H1 (cell line): ENCODE data around the gene MAST1. TPM values are rescaled to one million over a fixed set of nuclear protein-coding genes. Genes with fewer than 3 reads are reported as not detected.
"Not testable (repeated sequence)": the region's sequence is repeated elsewhere in the genome, so short reads cannot be mapped to it uniquely, and the experiment has no call there.

Experiments used
- CTCF ChIA-PET: fragments of 300-600 bp; sonication (Branson Sonifier 250); formaldehyde crosslinking; loops from one replicate; lab custom pipeline; 2021; ENCODE audit not compliant: partially characterized antibody; lab: Charles Lee
- POLR2A ChIA-PET: fragments of 300-600 bp; sonication (Branson Sonifier 250); formaldehyde crosslinking; loops from one replicate; lab custom pipeline; 2021; ENCODE audit warnings: inconsistent platforms; ENCODE audit not compliant: partially characterized antibody; lab: Charles Lee
- DNase-seq, 2 experiments: peaks; one replicate each; pipeline versions ENCODE4 v3.0.0 to v3.0.0-alpha.2; 2010 to 2022; ENCODE audit warnings: low spot score in 2 of 2, low read depth in 1 of 2, mixed read lengths in 1 of 2
- FAIRE-seq: peaks from 2 replicates; lab custom pipeline; 2011; peaks lifted over from hg19 to GRCh38; lab: Jason Lieb, UNC
- H2AFZ ChIP-seq: 2 replicates; pipeline ENCODE4 v1.8.1; 2012; ENCODE audit warnings: low read length, inconsistent platforms
- H2AK5ac ChIP-seq: 2 replicates; pipeline ENCODE4 v1.6.1; 2013; ENCODE audit warnings: low read depth, low read length
- H2BK120ac ChIP-seq: replicated peaks from 2 replicates; pipeline ENCODE3; 2013; ENCODE audit warnings: low read depth, low read length, inconsistent platforms
- H2BK12ac ChIP-seq: 2 replicates; pipeline ENCODE4 v1.6.1; 2013; ENCODE audit warnings: low read depth, low read length
- H2BK15ac ChIP-seq: 2 replicates; pipeline ENCODE4 v1.6.1; 2013; ENCODE audit warnings: low read length
- H2BK20ac ChIP-seq: 2 replicates; pipeline ENCODE4 v1.6.1; 2013; ENCODE audit warnings: low read length
- H2BK5ac ChIP-seq: 2 replicates; pipeline ENCODE4 v1.6.1; 2013; ENCODE audit warnings: low read depth, low read length
- H3K14ac ChIP-seq: 2 replicates; pipeline ENCODE4 v1.6.1; 2013; ENCODE audit warnings: inconsistent platforms; ENCODE audit not compliant: insufficient read length
- H3K18ac ChIP-seq: 2 replicates; pipeline ENCODE4 v1.6.1; 2013; ENCODE audit warnings: low read length; ENCODE audit errors: extremely low read depth
- H3K23ac ChIP-seq: 2 replicates; pipeline ENCODE4 v1.6.1; 2013; ENCODE audit warnings: inconsistent platforms; ENCODE audit not compliant: insufficient read length
- H3K23me2 ChIP-seq: 2 replicates; pipeline ENCODE4 v1.6.1; 2013; ENCODE audit warnings: low read depth, low read length
- H3K27ac ChIP-seq: 2 replicates; pipeline ENCODE4 v1.6.1; 2011; ENCODE audit warnings: low read depth, low read length, inconsistent platforms
- H3K27me3 ChIP-seq, 4 experiments: replicated peaks in 1 of 4; 1 replicate in 1 of 4; 2 replicates in 3 of 4; pipeline versions ENCODE4 v1.6.1 to v1.8.1; 2011 to 2013; ENCODE audit warnings: low read length in 3 of 4, mild to moderate bottlenecking in 3 of 4, inconsistent platforms in 2 of 4, mixed read lengths in 2 of 4, moderate library complexity in 1 of 4; ENCODE audit not compliant: control insufficient read depth in 3 of 4, insufficient read depth in 3 of 4; ENCODE audit errors: extremely low read depth in 1 of 4
- H3K36me3 ChIP-seq, 4 experiments: 2 replicates each; pipeline versions ENCODE4 v1.6.1 to v1.8.1; 2011 to 2013; ENCODE audit warnings: mild to moderate bottlenecking in 4 of 4, low read length in 3 of 4, moderate library complexity in 2 of 4, control low read depth in 1 of 4, inconsistent platforms in 1 of 4; ENCODE audit not compliant: insufficient read depth in 4 of 4, control insufficient read depth in 2 of 4
- H3K4ac ChIP-seq: replicated peaks from 2 replicates; pipeline ENCODE3; 2013; ENCODE audit warnings: low read length, low read depth, mixed read lengths, inconsistent platforms; ENCODE audit not compliant: insufficient read length
- H3K4me1 ChIP-seq, 4 experiments: replicated peaks in 1 of 4; 1 replicate in 1 of 4; 2 replicates in 3 of 4; pipeline versions ENCODE4 v1.6.1 to v1.8.1; 2011 to 2013; ENCODE audit warnings: low read length in 3 of 4, inconsistent platforms in 2 of 4, mixed read lengths in 1 of 4; ENCODE audit not compliant: insufficient read depth in 4 of 4, control insufficient read depth in 3 of 4
- H3K4me2 ChIP-seq, 2 experiments: 2 replicates each; pipeline versions ENCODE4 v1.6.1 to v1.8.1; 2011 to 2013; ENCODE audit warnings: low read depth in 2 of 2, low read length in 2 of 2, control low read depth in 1 of 2, inconsistent platforms in 1 of 2, mild to moderate bottlenecking in 1 of 2; ENCODE audit not compliant: insufficient read depth in 1 of 2
- H3K4me3 ChIP-seq, 4 experiments: fragments of 200-600, 300-600 bp in 1 of 4; sonication (generic), shearing (Covaris generic), sonication (Bioruptor Twin) in 1 of 4; 2 replicates each; pipeline versions ENCODE4 v1.5.1 to v1.8.1; 2011 to 2016; ENCODE audit warnings: low read length in 4 of 4, low read depth in 3 of 4, control low read depth in 2 of 4, inconsistent platforms in 2 of 4, mild to moderate bottlenecking in 2 of 4, mixed read lengths in 1 of 4, moderate library complexity in 1 of 4; ENCODE audit not compliant: insufficient read depth in 2 of 4; ENCODE audit errors: extremely low read depth in 1 of 4
- H3K56ac ChIP-seq: replicated peaks from 2 replicates; pipeline ENCODE3; 2013; ENCODE audit warnings: low read depth, mild to moderate bottlenecking, mixed read lengths, low read length, inconsistent platforms; ENCODE audit not compliant: insufficient read length
- H3K79me1 ChIP-seq: 2 replicates; pipeline ENCODE4 v1.6.1; 2013; ENCODE audit warnings: low read depth, low read length, control low read depth
- H3K79me2 ChIP-seq, 2 experiments: 2 replicates each; pipeline versions ENCODE4 v1.6.1 to v1.8.1; 2012 to 2013; ENCODE audit warnings: low read length in 2 of 2, mild to moderate bottlenecking in 2 of 2, inconsistent platforms in 1 of 2; ENCODE audit not compliant: insufficient read depth in 2 of 2, control insufficient read depth in 1 of 2
- H3K9ac ChIP-seq, 4 experiments: replicated peaks in 1 of 4; 1 replicate in 1 of 4; 2 replicates in 3 of 4; pipeline versions ENCODE4 v1.6.1 to v1.8.1; 2011 to 2013; ENCODE audit warnings: low read depth in 3 of 4, low read length in 3 of 4, control low read depth in 2 of 4, mild to moderate bottlenecking in 2 of 4, moderate library complexity in 2 of 4, inconsistent platforms in 1 of 4; ENCODE audit errors: extremely low read depth in 1 of 4
- H3K9me3 ChIP-seq, 2 experiments: 2 replicates each; pipeline versions ENCODE4 v1.6.1 to v1.8.1; 2012 to 2013; ENCODE audit warnings: mild to moderate bottlenecking in 2 of 2, moderate library complexity in 2 of 2, control low read depth in 1 of 2, inconsistent platforms in 1 of 2, low read depth in 1 of 2, low read length in 1 of 2, mixed read lengths in 1 of 2; ENCODE audit not compliant: insufficient read depth in 2 of 2
- H4K20me1 ChIP-seq, 2 experiments: replicated peaks in 1 of 2; 2 replicates each; pipeline versions ENCODE3 to v1.8.1; 2011 to 2013; ENCODE audit warnings: inconsistent platforms in 2 of 2, low read length in 2 of 2, mild to moderate bottlenecking in 1 of 2; ENCODE audit not compliant: insufficient read depth in 2 of 2, control insufficient read depth in 1 of 2
- H4K5ac ChIP-seq: 2 replicates; pipeline ENCODE4 v1.6.1; 2013; ENCODE audit warnings: low read length, low read depth, mixed read lengths, inconsistent platforms; ENCODE audit not compliant: insufficient read length
- H4K8ac ChIP-seq: 2 replicates; pipeline ENCODE4 v1.8.0; 2013; ENCODE audit warnings: mild to moderate bottlenecking, moderate library complexity, low read length, inconsistent platforms; ENCODE audit not compliant: insufficient read depth; ENCODE audit errors: extremely low read depth
- H4K91ac ChIP-seq: replicated peaks from 2 replicates; pipeline ENCODE3; 2013; ENCODE audit warnings: low read length, mixed read lengths, inconsistent platforms; ENCODE audit not compliant: insufficient read length
- PHF8 ChIP-seq: fragments of 200-600 bp; sonication (generic); conservative IDR thresholded peaks from 2 replicates; pipeline ENCODE4 v1.7.1; 2012; ENCODE audit warnings: low read depth, mild to moderate bottlenecking, inconsistent platforms, low read length, moderate library complexity
- POLR2AphosphoS5 ChIP-seq: IDR thresholded peaks from 2 replicates; pipeline ENCODE4 v1.6.1; 2011; ENCODE audit warnings: low read depth, low read length
- WGBS, 2 experiments: shearing (Covaris generic) in 1 of 2; methylation state at CpG; one replicate each; pipeline versions ENCODE4 v1.1.6 to v1.1.7; 2013 to 2015; ENCODE audit warnings: low lambda C conversion rate in 2 of 2, mixed read lengths in 2 of 2, inconsistent platforms in 1 of 2, low coverage in 1 of 2, missing lambda C conversion rate in 1 of 2; ENCODE audit not compliant: insufficient replicate concordance in 2 of 2, insufficient coverage in 1 of 2, insufficient read length in 1 of 2; ENCODE audit errors: extremely low coverage in 1 of 2, missing lambda C conversion rate in 1 of 2; 5-methylcytosine and 5-hydroxymethylcytosine counted together
- polyA plus RNA-seq, 7 experiments: library from polyadenylated mRNA; depleted of rRNA in 3 of 7; stranded (reverse) in 5 of 7; unstranded in 2 of 7; fragments of >200 nt in 5 of 7; fragments of 200-250 nt in 2 of 7; gene quantifications; 1 replicate in 5 of 7; 2 replicates in 1 of 7; 4 replicates in 1 of 7; pipeline versions ENCODE4 v1.2.1 to v1.2.3, GENCODE V29; 2011 to 2013; ENCODE audit warnings: missing spikeins in 2 of 7, mixed read lengths in 2 of 7
- total RNA-seq: library from RNA; stranded (reverse); fragmentation: NEBNext Ultra II Directional; extraction: Animal tissue kit (Norgen Biotek cat#: 25700); gene quantifications from 2 replicates; pipeline ENCODE4 v1.2.1, GENCODE V29; 2021

Gene MAST1
- total and polyA plus RNA-seq, 2 of the 8 experiments (the other 6 are each of a cell fraction or from before 2014, with no cell fraction given), result 15.6 to 28.3 TPM

GRCh38 chr19:12890299-12890786 is 52.0 kb downstream of the MAST1 start:
- H2BK12ac ChIP-seq, H3K4me1 ChIP-seq: not testable (repeated sequence)
- TF ChIP-seq POLR2AphosphoS5, result peak; percentile 53
- peak; percentile 1; the same call in 1 of the 2 replicates for TF ChIP-seq PHF8
- TF ChIP-seq, all 59 proteins: peak for 2; not testable (repeated sequence) for 57
- H2BK15ac ChIP-seq, FAIRE-seq, H2AFZ ChIP-seq, H2BK120ac ChIP-seq, DNase-seq, H3K9me3 ChIP-seq, H3K4ac ChIP-seq, H3K14ac ChIP-seq, H4K20me1 ChIP-seq, H2AK5ac ChIP-seq, H4K8ac ChIP-seq, H3K23ac ChIP-seq, H3K79me1 ChIP-seq, H3K27me3 ChIP-seq, H2BK20ac ChIP-seq, H3K56ac ChIP-seq: not testable (repeated sequence)
- Histone ChIP-seq H3K4me3 (peak overlapping the region; percentile 16 to 88 (median 50); a peak in 6 of 8 replicates), H3K18ac (peak overlapping the region; percentile 11; the same call in 1 of the 2 replicates), H2BK5ac (peak overlapping the region; percentile 8; the same call in 1 of the 2 replicates), H3K9ac (peak overlapping the region; percentile 9 to 90 (median 68)), H4K91ac (peak overlapping the region; percentile 12), H4K5ac (peak overlapping the region; percentile 69), H3K36me3 (peaks cover 7 to 17% (median 13%) of the 10 kb centered on the region in 4 experiments), H3K4me2 (peak overlapping the region; percentile 78 to 84), H3K23me2 (peaks cover 15% of the 10 kb centered on the region; the same call in 1 of the 2 replicates), H3K27ac (peak overlapping the region; percentile 82; the same call in 1 of the 2 replicates), H3K79me2 (peaks cover 0 to 12% of the 10 kb centered on the region in 2 experiments; a peak in 1 of 4 replicates)
- ChIA-PET POLR2A (interaction anchor here (0.5 to 10.5 kb wide), 33 partner anchors 9 to 1654 kb away, joined by 3 to 110 read pairs (median 4); partner anchors contain the start of genes CALR, DNASE2, FARSA and GADD45GIP1), CTCF (interaction anchor here (0.6 to 1.6 kb wide), 10 partner anchors 10 to 200 kb away, joined by 3 to 6 read pairs (median 4); no protein-coding TSS in a partner anchor)
- 47% methylated on average over 9 of the region's 10 CpGs; no CpG with 5 or more reads in 1 of the 2 experiments for WGBS, 2 experiments
